Measurements from ENCODE around the gene STEAP2.

STEAP2 gene

GRCh38 chr7:90192876-90193750 is 18.4 kb upstream of the STEAP2 start:
- DNase-seq (ENCODE audit: extremely low spot score, insufficient read length, low read depth) = no peak
- FAIRE-seq = no peak

- FAIRE-seq (no peak), DNase-seq (ENCODE audit: extremely low spot score, insufficient read length, low read depth) (no peak)
Observed at GRCh38 chr7:90194911-90195809, 16.4 kb upstream of the STEAP2 start.

- no peak for FAIRE-seq
- DNase-seq (ENCODE audit: extremely low spot score, insufficient read length, low read depth) = no peak
Observed at GRCh38 chr7:90201500-90202195, 9.9 kb upstream of the STEAP2 start.

DNA sequence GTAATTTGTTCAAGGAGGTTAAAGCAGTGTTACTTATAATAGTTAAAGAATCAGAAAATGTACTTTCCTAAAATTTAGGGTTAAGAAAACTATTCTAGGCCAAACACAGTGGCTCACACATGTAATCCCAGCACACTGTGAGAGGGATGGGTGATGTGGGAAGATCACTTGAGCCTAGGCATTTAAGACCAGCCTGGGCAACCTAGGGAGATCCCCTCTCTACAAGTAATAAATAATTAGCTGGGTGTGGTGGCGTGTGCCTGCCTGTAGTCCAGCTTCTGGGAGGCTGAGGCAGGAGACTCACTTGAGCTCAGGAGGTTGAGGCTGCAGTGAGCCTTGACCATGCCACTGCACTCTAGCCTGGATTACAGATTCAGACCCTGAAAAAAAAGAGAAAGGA is 3.6 kb upstream of the STEAP2 start:
- DNase-seq (ENCODE audit: extremely low spot score, insufficient read length, low read depth) (no peak), FAIRE-seq (no peak)

- no peak for FAIRE-seq
Observed at GRCh38 chr7:90209776-90210175, 1.8 kb upstream of the STEAP2 start.

DNA sequence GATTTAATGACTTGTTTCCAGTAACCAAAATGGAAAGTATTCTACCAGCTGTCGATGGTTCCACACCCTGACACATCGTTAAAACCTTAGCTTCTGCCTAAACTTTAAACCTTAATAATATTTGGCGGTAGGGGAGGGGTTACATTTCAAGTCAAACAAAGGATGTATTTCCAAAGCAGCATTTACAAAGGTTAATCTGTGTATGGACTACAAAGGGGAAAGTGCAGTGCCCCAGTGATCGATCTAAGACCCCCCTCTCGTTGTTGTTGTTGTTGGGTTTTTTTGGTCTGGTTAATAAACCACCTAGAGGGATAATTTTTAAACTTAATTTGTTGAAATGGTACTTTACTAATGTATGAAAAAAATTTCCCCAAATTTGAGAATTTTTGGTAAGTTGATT is 1.1 kb upstream of the STEAP2 start:
- FAIRE-seq = no peak

More at GRCh38 chr7:90209776-90210175, 1.8 kb upstream of the STEAP2 start:
- DNase-seq (ENCODE audit: extremely low spot score, insufficient read length, low read depth) = no peak

DNA sequence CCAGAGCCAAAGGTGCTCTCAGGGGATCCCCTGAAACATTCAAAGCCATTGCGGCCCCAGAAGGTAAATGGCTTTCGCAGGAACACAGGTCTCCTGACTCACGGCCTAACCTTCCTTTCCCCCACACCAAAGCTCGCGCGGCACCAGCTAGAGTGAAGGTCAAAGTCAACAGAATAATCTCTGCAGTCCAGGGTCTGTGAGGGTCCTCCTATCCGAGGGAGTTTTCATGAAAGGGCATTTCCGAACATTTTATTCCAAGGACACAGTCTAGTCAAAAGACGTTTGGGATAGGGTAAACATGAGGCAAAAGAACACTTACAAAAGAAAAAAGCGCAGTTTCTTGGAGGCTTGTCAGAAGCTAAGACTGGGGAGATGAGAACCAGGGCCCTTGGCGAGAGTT is 559 bp upstream of the STEAP2 start:
- FAIRE-seq (no peak), DNase-seq (ENCODE audit: extremely low spot score, insufficient read length, low read depth) (no peak)

More for the DNA sequence above, 1.1 kb upstream of the STEAP2 start:
- DNase-seq (ENCODE audit: extremely low spot score, insufficient read length, low read depth) = no peak

DNA sequence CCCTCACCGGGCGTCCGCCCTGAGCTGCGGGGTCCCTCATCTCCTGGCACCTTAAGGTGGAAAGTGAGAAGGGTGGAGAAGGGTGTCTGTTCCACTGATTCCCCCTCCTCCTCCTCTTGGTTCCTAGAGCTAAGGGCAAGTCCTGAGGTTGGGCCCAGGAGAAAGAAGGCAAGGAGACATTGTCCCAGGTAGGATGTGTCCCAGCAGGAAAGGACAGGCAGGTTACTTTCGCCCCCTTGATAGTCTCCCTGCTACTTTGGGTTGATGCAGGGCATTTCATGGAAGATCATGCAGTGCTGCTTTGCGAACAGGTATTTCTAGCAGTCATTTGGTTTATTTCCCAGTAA is 582 bp downstream of the STEAP2 start:
- no peak for DNase-seq (ENCODE audit: extremely low spot score, insufficient read length, low read depth)
- FAIRE-seq = no peak

GRCh38 chr7:90213521-90213920 is 2.0 kb downstream of the STEAP2 start:
- FAIRE-seq (no peak), DNase-seq (ENCODE audit: extremely low spot score, insufficient read length, low read depth) (no peak)

GRCh38 chr7:90216080-90216674 is 4.6 kb downstream of the STEAP2 start:
- FAIRE-seq = no peak
- no peak for DNase-seq (ENCODE audit: extremely low spot score, insufficient read length, low read depth)

DNA sequence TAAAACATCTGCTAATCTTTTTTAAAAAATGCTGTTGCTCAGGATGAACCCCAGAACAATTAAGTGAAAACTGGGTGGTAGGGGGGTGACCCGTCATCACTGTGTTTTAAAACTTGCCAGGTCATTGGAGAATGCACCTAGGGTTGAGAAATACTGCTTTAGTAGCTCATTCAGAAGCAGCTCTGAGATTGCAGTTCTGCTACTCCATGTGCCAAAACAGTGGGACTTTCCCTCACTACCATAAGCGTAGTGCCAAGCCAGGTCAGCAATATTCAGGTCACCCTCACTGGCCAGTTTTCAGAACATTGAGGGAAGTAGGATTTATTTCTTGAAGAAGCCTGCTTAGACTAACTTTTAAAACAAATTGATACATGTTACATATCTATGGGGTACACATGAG is 5.2 kb downstream of the STEAP2 start:
- FAIRE-seq = no peak
- DNase-seq (ENCODE audit: extremely low spot score, insufficient read length, low read depth) = no peak

- DNase-seq (ENCODE audit: extremely low spot score, insufficient read length, low read depth) (no peak), FAIRE-seq (no peak)
Observed at GRCh38 chr7:90222390-90222789, 10.8 kb downstream of the STEAP2 start.

- DNase-seq (ENCODE audit: extremely low spot score, insufficient read length, low read depth) = no peak
- FAIRE-seq = no peak
Observed at GRCh38 chr7:90222811-90223725, 11.5 kb downstream of the STEAP2 start.

- no peak for FAIRE-seq
Observed at GRCh38 chr7:90224195-90224594, 12.7 kb downstream of the STEAP2 start.

GRCh38 chr7:90225181-90225580 is 13.6 kb downstream of the STEAP2 start:
- no peak for FAIRE-seq

More at GRCh38 chr7:90224195-90224594, 12.7 kb downstream of the STEAP2 start:
- no peak for DNase-seq (ENCODE audit: extremely low spot score, insufficient read length, low read depth)

GRCh38 chr7:90225601-90226000 is 14.1 kb downstream of the STEAP2 start:
- DNase-seq (ENCODE audit: extremely low spot score, insufficient read length, low read depth) (no peak), FAIRE-seq (no peak)

More at GRCh38 chr7:90225181-90225580, 13.6 kb downstream of the STEAP2 start:
- DNase-seq (ENCODE audit: extremely low spot score, insufficient read length, low read depth) = no peak

GRCh38 chr7:90227259-90227658 is 15.7 kb downstream of the STEAP2 start:
- FAIRE-seq = no peak
- DNase-seq (ENCODE audit: extremely low spot score, insufficient read length, low read depth) = no peak

DNA sequence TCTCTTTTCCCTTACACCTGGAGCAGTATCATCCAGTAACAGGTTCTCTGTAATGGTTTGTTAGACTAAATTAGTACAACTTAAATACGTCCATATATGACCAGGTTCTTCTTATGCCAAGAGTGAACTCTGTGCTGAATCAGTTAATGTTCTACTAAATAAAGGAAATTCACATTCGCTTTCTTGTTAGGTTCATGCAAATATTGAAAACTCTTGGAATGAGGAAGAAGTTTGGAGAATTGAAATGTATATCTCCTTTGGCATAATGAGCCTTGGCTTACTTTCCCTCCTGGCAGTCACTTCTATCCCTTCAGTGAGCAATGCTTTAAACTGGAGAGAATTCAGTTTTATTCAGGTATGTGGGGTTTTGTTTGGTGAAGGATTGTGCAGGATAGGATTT is 18.1 kb downstream of the STEAP2 start:
- FAIRE-seq (no peak), DNase-seq (ENCODE audit: extremely low spot score, insufficient read length, low read depth) (no peak)

GRCh38 chr7:90230834-90231233 is 19.3 kb downstream of the STEAP2 start:
- FAIRE-seq = no peak
- no peak for DNase-seq (ENCODE audit: extremely low spot score, insufficient read length, low read depth)
